Measurements from ENCODE around the gene HP1BP3.

Gene HP1BP3

GRCh38 chr1:20693623-20694022, 93.5 kb downstream of the HP1BP3 start:
- TF ChIP-seq CTCF (conservative IDR thresholded peaks at IDR 0.05) (no peak), ZFX (IDR thresholded peaks at IDR 0.05) (no peak)
- no peak overlapping the region for H3K27ac ChIP-seq
